ENCODE data around the gene RNF208. TPM values are rescaled to one million over a fixed set of nuclear protein-coding genes. Genes with fewer than 3 reads are reported as not detected.

RNF208 gene
- polyA plus RNA-seq, 1 donor (not counting 4 experiments of a cell fraction or from before 2014, with no cell fraction given), result not detected

GRCh38 chr9:137265496-137266161 is 43.6 kb upstream of the RNF208 start:
- no peaks in the 10 kb centered on the region for H3K4me1 ChIP-seq (ENCODE audit: control insufficient read depth, extremely low read depth, insufficient read depth, low read length)
- FAIRE-seq, result no peak
- peaks cover 26 to 34% of the 10 kb centered on the region in 2 experiments for H3K36me3 ChIP-seq (ENCODE audit: control insufficient read depth in 2 of 2, extremely low read depth in 1 of 2, insufficient read depth in 2 of 2, low read length in 2 of 2)
- no peak overlapping the region for H3K4me2 ChIP-seq (ENCODE audit: control insufficient read depth, extremely low read depth, insufficient read depth, low read depth, low read length)
- TF ChIP-seq CTCF (optimal IDR thresholded peaks at IDR 0.05 in 1 of 3, IDR thresholded peaks at IDR 0.05 in 1 of 3, conservative IDR thresholded peaks at IDR 0.05 in 1 of 3; ENCODE audit: extremely low read depth in 1 of 3, insufficient read depth in 2 of 3, low read length in 3 of 3) (no peak), EZH2 (IDR thresholded peaks at IDR 0.05; ENCODE audit: low read length) (no peak)
- dilution Hi-C loops (cut with MboI; ENCODE audit: extremely low pct_ligation_motif_present, low sequenced_read_pairs), result no loop called here
- H3K9me1 ChIP-seq (ENCODE audit: control insufficient read depth, extremely low read depth, insufficient read depth, low read length), result no peaks in the 10 kb centered on the region
- H3K79me2 ChIP-seq (ENCODE audit: control insufficient read depth, insufficient read depth, low read length), result peaks cover 4% of the 10 kb centered on the region
- no peaks in the 10 kb centered on the region for H3K27me3 ChIP-seq (ENCODE audit: control insufficient read depth, extremely low read depth, insufficient read depth, low read length)
- H3K4me3 ChIP-seq (ENCODE audit: control insufficient read depth in 2 of 3, extremely low read depth in 1 of 3, insufficient read depth in 2 of 3, low read depth in 1 of 3, low read length in 3 of 3), result no peak overlapping the region
- no peak for DNase-seq (ENCODE audit: low read depth, low spot score)
- no peak overlapping the region for H3K9ac ChIP-seq (ENCODE audit: control insufficient read depth, extremely low read depth, insufficient read depth, low read length)
- H4K20me1 ChIP-seq (ENCODE audit: control insufficient read depth, extremely low read depth, insufficient read depth, low read length), result peaks cover 6% of the 10 kb centered on the region
- no peak overlapping the region for H3K27ac ChIP-seq (ENCODE audit: control insufficient read depth, insufficient read depth, low read length)
- H2AFZ ChIP-seq (ENCODE audit: control insufficient read depth, low read length), result no peak overlapping the region
- H3K9me3 ChIP-seq (ENCODE audit: control insufficient read depth, low read depth, low read length), result no peaks in the 10 kb centered on the region

- H4K20me1 ChIP-seq (ENCODE audit: control insufficient read depth, extremely low read depth, insufficient read depth, low read length), result peaks cover 5% of the 10 kb centered on the region
- H3K27me3 ChIP-seq (ENCODE audit: control insufficient read depth, extremely low read depth, insufficient read depth, low read length), result no peaks in the 10 kb centered on the region
- H3K79me2 ChIP-seq (ENCODE audit: control insufficient read depth, insufficient read depth, low read length), result peaks cover 6% of the 10 kb centered on the region
- no peaks in the 10 kb centered on the region for H3K4me1 ChIP-seq (ENCODE audit: control insufficient read depth, extremely low read depth, insufficient read depth, low read length)
- FAIRE-seq (no peak), DNase-seq (ENCODE audit: low read depth, low spot score) (no peak)
- TF ChIP-seq CTCF (optimal IDR thresholded peaks at IDR 0.05 in 1 of 3, IDR thresholded peaks at IDR 0.05 in 1 of 3, conservative IDR thresholded peaks at IDR 0.05 in 1 of 3; ENCODE audit: extremely low read depth in 1 of 3, insufficient read depth in 2 of 3, low read length in 3 of 3), result no peak
- no peak for TF ChIP-seq EZH2 (IDR thresholded peaks at IDR 0.05; ENCODE audit: low read length)
- dilution Hi-C loops (cut with MboI; ENCODE audit: extremely low pct_ligation_motif_present, low sequenced_read_pairs), result no loop called here
- no peak overlapping the region for H3K27ac ChIP-seq (ENCODE audit: control insufficient read depth, insufficient read depth, low read length)
- H3K9me3 ChIP-seq (ENCODE audit: control insufficient read depth, low read depth, low read length), result no peaks in the 10 kb centered on the region
- H3K4me3 ChIP-seq (ENCODE audit: control insufficient read depth in 2 of 3, extremely low read depth in 1 of 3, insufficient read depth in 2 of 3, low read depth in 1 of 3, low read length in 3 of 3), result no peak overlapping the region
- H3K36me3 ChIP-seq (ENCODE audit: control insufficient read depth in 2 of 2, extremely low read depth in 1 of 2, insufficient read depth in 2 of 2, low read length in 2 of 2), result peaks cover 20 to 37% of the 10 kb centered on the region in 2 experiments
- no peak overlapping the region for H3K9ac ChIP-seq (ENCODE audit: control insufficient read depth, extremely low read depth, insufficient read depth, low read length)
- no peaks in the 10 kb centered on the region for H3K9me1 ChIP-seq (ENCODE audit: control insufficient read depth, extremely low read depth, insufficient read depth, low read length)
- H2AFZ ChIP-seq (ENCODE audit: control insufficient read depth, low read length), result no peak overlapping the region
- no peak overlapping the region for H3K4me2 ChIP-seq (ENCODE audit: control insufficient read depth, extremely low read depth, insufficient read depth, low read depth, low read length)
Measured at GRCh38 chr9:137264067-137264466, 42.0 kb upstream of the RNF208 start.
